Endodermal cell (in vitro differentiated cells): ENCODE measurements around the gene PTPA. TPM values are rescaled to one million over a fixed set of nuclear protein-coding genes. Genes with fewer than 3 reads are reported as not detected.
"Not testable (repeated sequence)": the region's sequence is repeated elsewhere in the genome, so short reads cannot be mapped to it uniquely, and the experiment has no call there.

Experiments
- DNase-seq: peaks from one replicate; pipeline ENCODE4 v3.0.0-alpha.2; 2017
- H3K27ac ChIP-seq: 2 replicates; pipeline ENCODE4 v1.5.1; 2013; ENCODE audit warnings: mild to moderate bottlenecking, low read depth, low read length, moderate library complexity
- H3K27me3 ChIP-seq: 2 replicates; pipeline ENCODE4 v1.6.1; 2013; ENCODE audit warnings: mild to moderate bottlenecking, low read length, moderate library complexity; ENCODE audit not compliant: insufficient read depth, control insufficient read depth, poor library complexity, severe bottlenecking
- H3K36me3 ChIP-seq: 2 replicates; pipeline ENCODE4 v1.7.0; 2013; ENCODE audit warnings: mild to moderate bottlenecking, low read length, moderate library complexity; ENCODE audit not compliant: control insufficient read depth, insufficient read depth
- H3K4me1 ChIP-seq: one replicate; pipeline ENCODE4 v1.7.0; 2013; ENCODE audit warnings: low read length; ENCODE audit not compliant: control insufficient read depth, insufficient read depth
- H3K4me3 ChIP-seq: 2 replicates; pipeline ENCODE4 v1.5.1; 2013; ENCODE audit warnings: mild to moderate bottlenecking, low read length, moderate library complexity
- H3K9ac ChIP-seq: 2 replicates; pipeline ENCODE4 v1.6.1; 2013; ENCODE audit warnings: mild to moderate bottlenecking, low read length, moderate library complexity; ENCODE audit not compliant: poor library complexity, severe bottlenecking; ENCODE audit errors: extremely low read depth
- H3K9me3 ChIP-seq: 2 replicates; pipeline ENCODE4 v1.6.1; 2013; ENCODE audit warnings: mild to moderate bottlenecking, low read length, moderate library complexity; ENCODE audit not compliant: control insufficient read depth
- H3K27ac Mint-ChIP-seq: 2 replicates; pipeline ENCODE4 v1.8.0; 2020; ENCODE audit warnings: mixed read lengths
- H3K27me3 Mint-ChIP-seq: 2 replicates; pipeline ENCODE4 v1.8.0; 2021; ENCODE audit warnings: mild to moderate bottlenecking, mixed read lengths; ENCODE audit not compliant: insufficient read depth
- H3K36me3 Mint-ChIP-seq: 2 replicates; pipeline ENCODE4 v1.8.0; 2020; ENCODE audit warnings: low read depth, mixed read lengths
- H3K4me1 Mint-ChIP-seq: 2 replicates; pipeline ENCODE4 v1.8.0; 2020; ENCODE audit warnings: mixed read lengths
- H3K4me3 Mint-ChIP-seq: 2 replicates; pipeline ENCODE4 v1.8.0; 2020; ENCODE audit warnings: mild to moderate bottlenecking, moderate library complexity, mixed read lengths
- H3K9me3 Mint-ChIP-seq: 2 replicates; pipeline ENCODE4 v1.8.0; 2020; ENCODE audit warnings: mild to moderate bottlenecking, mixed read lengths
- CTCF ChIP-seq: fragments of 200-600 bp; sonication (generic); conservative IDR thresholded peaks from 2 replicates; pipeline ENCODE4 v1.5.0; 2021; ENCODE audit warnings: antibody characterized with exemption, mild to moderate bottlenecking
- WGBS, 2 experiments: methylation state at CpG; one replicate each; pipeline versions ENCODE4 v1.1.5 to v1.1.7; 2013; ENCODE audit warnings: missing lambda C conversion rate in 2 of 2, mixed read lengths in 1 of 2; ENCODE audit not compliant: insufficient coverage in 1 of 2, insufficient read length in 1 of 2; 5-methylcytosine and 5-hydroxymethylcytosine counted together
- total RNA-seq, 2 donors: library from RNA; stranded (reverse); fragmentation: NEBNext Ultra II Directional in 1 of 2; extraction: Animal tissue kit (Norgen Biotek cat#: 25700) in 1 of 2; gene quantifications; 2 replicates in 1 of 2; 3 replicates in 1 of 2; pipeline ENCODE4 v1.2.1, GENCODE V29; 2021

Gene PTPA
- total RNA-seq, 2 donors from 2014 or later = 134 to 139 TPM

- peaks cover 24% of the 10 kb centered on the region for H3K27me3 Mint-ChIP-seq
- no peaks in the 10 kb centered on the region for H3K9me3 Mint-ChIP-seq
- no peak overlapping the region for H3K27ac Mint-ChIP-seq
- peaks cover 3% of the 10 kb centered on the region for H3K36me3 Mint-ChIP-seq
- peak overlapping the region; percentile 98 for H3K4me3 ChIP-seq
- H3K9ac ChIP-seq = peak overlapping the region; percentile 47
- TF ChIP-seq CTCF = no peak
- no peak overlapping the region for H3K27ac ChIP-seq
- peaks cover 8% of the 10 kb centered on the region for H3K27me3 ChIP-seq
- peaks cover 17% of the 10 kb centered on the region for H3K4me1 Mint-ChIP-seq
- H3K4me1 ChIP-seq = no peaks in the 10 kb centered on the region
- no peaks in the 10 kb centered on the region for H3K36me3 ChIP-seq
- DNase-seq = no peak
- 7 to 9% methylated on average over 38 to 64 of the region's 64 CpGs for WGBS, 2 experiments
- peak overlapping the region; percentile 94 for H3K4me3 Mint-ChIP-seq
- H3K9me3 ChIP-seq = no peaks in the 10 kb centered on the region
These were observed 1.1 kb upstream of the PTPA start for GRCh38 chr9:129109952-129110739.

- H3K4me3 Mint-ChIP-seq = peak overlapping the region; percentile 94
- Histone ChIP-seq H3K9me3 (no peaks in the 10 kb centered on the region), H3K36me3 (no peaks in the 10 kb centered on the region), H3K27ac (peak overlapping the region; percentile 94), H3K4me1 (no peaks in the 10 kb centered on the region), H3K4me3 (peak overlapping the region; percentile 98), H3K9ac (peak overlapping the region; percentile 78), H3K27me3 (peaks cover 8% of the 10 kb centered on the region)
- TF ChIP-seq CTCF = no peak
- H3K27ac Mint-ChIP-seq = peak overlapping the region; percentile 98
- peaks cover 17% of the 10 kb centered on the region for H3K4me1 Mint-ChIP-seq
- H3K36me3 Mint-ChIP-seq = peaks cover 1% of the 10 kb centered on the region
- WGBS, 2 experiments = 0% methylated on average over 2 to 37 of the region's 37 CpGs
- H3K27me3 Mint-ChIP-seq = peaks cover 24% of the 10 kb centered on the region
- peak; percentile 77 for DNase-seq
- no peaks in the 10 kb centered on the region for H3K9me3 Mint-ChIP-seq
These were observed 425 bp downstream of the PTPA start for GRCh38 chr9:129111528-129112151.

- H3K4me3 Mint-ChIP-seq = peak overlapping the region; percentile 94
- H3K27ac Mint-ChIP-seq, DNase-seq, H3K36me3 ChIP-seq, H3K9me3 ChIP-seq, H3K9me3 Mint-ChIP-seq, H3K27ac ChIP-seq, H3K27me3 ChIP-seq, H3K36me3 Mint-ChIP-seq, H3K4me1 ChIP-seq: not testable (repeated sequence)
- WGBS, 2 experiments = 95 to 97% methylated on average over 9 to 17 of the region's 17 CpGs
- H3K4me3 ChIP-seq = peak overlapping the region; percentile 98
- H3K27me3 Mint-ChIP-seq = peaks cover 22% of the 10 kb centered on the region
- peak overlapping the region; percentile 78 for H3K9ac ChIP-seq
- H3K4me1 Mint-ChIP-seq = peaks cover 17% of the 10 kb centered on the region
These were observed 1.3 kb downstream of the PTPA start for GRCh38 chr9:129112526-129112925.
